Mesothelial cell of epicardium (in vitro differentiated cells): ENCODE results near the gene PARP12. TPM values are rescaled to one million over a fixed set of nuclear protein-coding genes. Genes with fewer than 3 reads are reported as not detected.

ENCODE experiments used
- DNase-seq, 2 experiments: peaks; one replicate each; pipeline ENCODE4 v3.0.0; 2021; ENCODE audit warnings: low spot score in 2 of 2; ENCODE audit not compliant: unreplicated experiment in 2 of 2
- H3K27ac Mint-ChIP-seq: 2 replicates; pipeline ENCODE4 v1.8.0; 2021; ENCODE audit warnings: mixed read lengths
- H3K27me3 Mint-ChIP-seq: 2 replicates; pipeline ENCODE4 v1.8.0; 2021; ENCODE audit warnings: low read depth, mixed read lengths
- H3K36me3 Mint-ChIP-seq: 2 replicates; pipeline ENCODE4 v1.8.0; 2021; ENCODE audit warnings: mixed read lengths
- H3K4me1 Mint-ChIP-seq: 2 replicates; pipeline ENCODE4 v1.8.0; 2021; ENCODE audit warnings: mixed read lengths
- H3K4me3 Mint-ChIP-seq: 2 replicates; pipeline ENCODE4 v1.8.0; 2021; ENCODE audit warnings: mild to moderate bottlenecking, moderate library complexity, mixed read lengths
- H3K9me3 Mint-ChIP-seq: 2 replicates; pipeline ENCODE4 v1.8.0; 2021; ENCODE audit warnings: mixed read lengths
- total RNA-seq: library from RNA; stranded (reverse); gene quantifications from 3 replicates; pipeline ENCODE4 v1.2.1, GENCODE V29; 2021
- TF ChIP-seq, protein P1 (sequence below): fragments of 200-600 bp; sonication (generic); IDR thresholded peaks from one replicate; pipeline ENCODE4 v1.5.0; 2021; ENCODE audit warnings: antibody characterized with exemption; ENCODE audit not compliant: unreplicated experiment

The PARP12 gene
- total RNA-seq, 1 donor from 2014 or later, result 27.1 TPM

DNA sequence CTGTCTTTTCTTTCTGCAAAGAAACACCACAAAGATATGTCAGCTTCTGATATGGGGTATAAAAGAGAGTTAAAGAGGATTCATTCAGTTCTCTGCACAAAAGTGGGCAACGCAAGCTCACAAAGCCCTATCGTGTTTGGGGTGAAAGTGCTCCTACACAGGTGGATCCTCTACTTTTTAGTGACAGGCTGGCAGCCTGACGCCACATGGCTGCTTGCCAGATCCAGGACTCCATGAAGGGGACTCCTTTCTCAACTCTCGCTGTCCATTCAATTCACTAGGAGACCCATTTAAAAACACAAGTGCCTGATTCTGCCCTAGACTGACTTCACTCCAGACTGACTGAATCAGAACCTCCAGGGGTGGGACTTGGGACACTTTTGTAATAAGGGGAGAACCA is 8.0 kb downstream of the PARP12 start:
- no peaks in the 10 kb centered on the region for H3K27me3 Mint-ChIP-seq
- TF ChIP-seq, protein P1, sequence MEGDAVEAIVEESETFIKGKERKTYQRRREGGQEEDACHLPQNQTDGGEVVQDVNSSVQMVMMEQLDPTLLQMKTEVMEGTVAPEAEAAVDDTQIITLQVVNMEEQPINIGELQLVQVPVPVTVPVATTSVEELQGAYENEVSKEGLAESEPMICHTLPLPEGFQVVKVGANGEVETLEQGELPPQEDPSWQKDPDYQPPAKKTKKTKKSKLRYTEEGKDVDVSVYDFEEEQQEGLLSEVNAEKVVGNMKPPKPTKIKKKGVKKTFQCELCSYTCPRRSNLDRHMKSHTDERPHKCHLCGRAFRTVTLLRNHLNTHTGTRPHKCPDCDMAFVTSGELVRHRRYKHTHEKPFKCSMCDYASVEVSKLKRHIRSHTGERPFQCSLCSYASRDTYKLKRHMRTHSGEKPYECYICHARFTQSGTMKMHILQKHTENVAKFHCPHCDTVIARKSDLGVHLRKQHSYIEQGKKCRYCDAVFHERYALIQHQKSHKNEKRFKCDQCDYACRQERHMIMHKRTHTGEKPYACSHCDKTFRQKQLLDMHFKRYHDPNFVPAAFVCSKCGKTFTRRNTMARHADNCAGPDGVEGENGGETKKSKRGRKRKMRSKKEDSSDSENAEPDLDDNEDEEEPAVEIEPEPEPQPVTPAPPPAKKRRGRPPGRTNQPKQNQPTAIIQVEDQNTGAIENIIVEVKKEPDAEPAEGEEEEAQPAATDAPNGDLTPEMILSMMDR, result no peak
- no peaks in the 10 kb centered on the region for H3K9me3 Mint-ChIP-seq
- peaks cover 12% of the 10 kb centered on the region for H3K36me3 Mint-ChIP-seq
- no peak overlapping the region for H3K4me3 Mint-ChIP-seq
- DNase-seq, result no peak
- peaks cover 8% of the 10 kb centered on the region for H3K4me1 Mint-ChIP-seq
- H3K27ac Mint-ChIP-seq, result no peak overlapping the region

DNA sequence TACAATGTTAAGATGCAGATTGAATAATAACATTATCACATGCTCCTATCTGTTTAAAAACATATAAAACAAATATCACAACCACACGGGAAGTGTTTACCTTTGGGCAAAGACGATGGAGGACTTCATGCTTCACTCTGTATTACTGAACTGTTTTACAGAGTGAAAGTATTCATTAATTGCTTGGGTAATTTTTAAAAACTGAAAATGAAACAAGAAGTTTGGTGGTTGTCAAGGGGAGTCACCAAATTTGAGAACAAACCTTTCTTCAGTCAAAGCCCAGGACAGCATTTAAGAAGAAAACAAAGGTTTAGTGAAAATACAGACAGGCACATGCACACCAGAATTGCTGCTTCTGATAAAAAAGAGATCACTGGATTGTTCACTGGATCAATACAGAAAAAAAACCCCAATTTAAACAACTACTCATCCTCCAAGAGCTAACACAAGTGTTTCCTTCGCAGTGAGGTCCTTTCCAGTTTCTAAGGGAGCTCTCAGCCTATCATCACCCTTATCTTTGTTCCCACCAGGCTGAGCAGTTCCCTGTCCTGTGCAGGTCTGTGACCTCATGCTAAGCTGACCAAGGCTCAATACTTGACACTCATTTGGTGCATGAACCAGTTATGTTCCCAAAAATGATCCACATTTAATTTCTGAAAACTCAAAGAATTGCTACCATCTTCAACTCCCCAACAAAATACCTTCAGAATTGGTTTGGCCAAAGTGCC is 8.8 kb downstream of the PARP12 start:
- Mint-ChIP-seq H3K4me1 (no peaks in the 10 kb centered on the region), H3K4me3 (no peak overlapping the region), H3K9me3 (no peaks in the 10 kb centered on the region), H3K27me3 (no peaks in the 10 kb centered on the region), H3K36me3 (peaks cover 12% of the 10 kb centered on the region), H3K27ac (no peak overlapping the region)
- no peak for DNase-seq
- TF ChIP-seq, protein P1, result no peak

DNA sequence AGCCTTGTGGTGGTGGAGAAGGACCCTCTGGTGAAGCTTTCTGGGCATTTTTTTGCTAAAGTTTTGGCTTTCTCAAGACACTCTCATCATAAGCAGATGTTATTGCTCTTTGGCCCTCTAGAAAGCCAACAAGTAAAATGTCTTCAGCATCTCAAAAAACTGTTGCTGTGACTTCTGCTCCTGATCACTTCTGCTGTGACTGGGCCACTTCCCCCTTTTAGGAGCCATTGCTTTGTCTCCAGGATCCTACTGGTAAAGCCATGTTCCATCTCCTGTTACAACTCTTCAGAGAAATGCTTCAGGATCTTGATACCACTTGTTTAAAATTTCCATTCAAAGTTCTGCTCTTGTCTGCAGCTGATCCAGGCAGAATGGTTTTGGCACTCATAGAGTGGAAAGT is 10.9 kb downstream of the PARP12 start:
- no peak for DNase-seq
- Mint-ChIP-seq H3K4me3 (no peak overlapping the region), H3K27ac (no peak overlapping the region), H3K36me3 (peaks cover 12% of the 10 kb centered on the region), H3K4me1 (no peaks in the 10 kb centered on the region), H3K27me3 (no peaks in the 10 kb centered on the region), H3K9me3 (no peaks in the 10 kb centered on the region)
- TF ChIP-seq, protein P1, result no peak

DNA sequence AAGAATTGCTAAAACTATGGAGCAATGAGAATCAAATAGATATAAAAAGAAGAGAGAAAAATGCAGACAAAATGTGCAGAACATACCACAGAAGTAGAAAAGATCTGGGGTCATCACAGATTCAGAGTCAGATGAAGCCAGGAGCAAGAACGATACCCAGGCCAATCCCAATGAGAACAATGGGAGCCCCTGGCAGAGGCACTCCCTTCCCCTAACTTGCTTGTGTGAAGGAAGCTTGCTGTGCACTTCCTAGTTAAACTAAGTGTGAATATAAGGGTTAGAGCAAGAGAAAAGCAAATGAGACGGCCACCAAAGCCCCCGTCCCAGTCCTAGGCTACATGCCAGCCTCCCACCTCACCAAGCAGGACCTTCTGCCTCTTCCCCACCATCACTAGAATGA is 12.7 kb downstream of the PARP12 start:
- Mint-ChIP-seq H3K27me3 (no peaks in the 10 kb centered on the region), H3K4me3 (no peak overlapping the region), H3K27ac (no peak overlapping the region), H3K36me3 (peaks cover 12% of the 10 kb centered on the region), H3K9me3 (no peaks in the 10 kb centered on the region), H3K4me1 (no peaks in the 10 kb centered on the region)
- DNase-seq, result no peak
- TF ChIP-seq, protein P1, result no peak

DNA sequence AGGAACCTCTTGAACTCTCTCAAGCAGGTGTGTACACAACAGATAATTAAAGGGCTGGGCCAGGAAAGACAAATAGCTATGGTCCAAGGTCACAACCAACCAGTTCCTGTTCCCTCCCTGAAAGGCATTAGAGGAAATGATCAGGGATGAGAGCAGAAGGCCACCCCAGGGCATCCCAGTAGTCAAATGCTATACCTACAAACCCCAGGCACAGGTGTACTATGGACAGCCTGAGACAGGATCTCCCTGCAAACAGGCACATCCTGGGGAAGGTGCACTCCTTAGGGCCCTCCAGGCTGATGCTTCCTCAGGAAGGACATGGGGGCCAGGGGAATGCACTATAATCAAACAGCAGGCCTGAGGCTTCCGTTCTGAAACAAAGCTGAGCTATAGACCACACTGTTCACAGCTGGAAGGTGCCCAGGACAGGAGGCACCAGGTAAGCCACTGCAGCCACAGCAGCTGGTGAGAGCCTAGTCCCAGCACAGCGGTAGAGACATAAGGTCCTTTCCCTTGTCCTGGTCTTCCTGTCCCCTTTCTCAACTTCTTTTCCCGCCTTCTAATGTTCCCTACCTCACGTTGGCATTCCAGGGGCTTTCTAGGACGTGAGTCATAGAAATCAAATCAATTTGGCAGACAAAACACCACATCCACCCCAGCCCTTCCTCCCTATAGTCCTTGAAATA is 13.3 kb downstream of the PARP12 start:
- no peak for DNase-seq
- TF ChIP-seq, protein P1, result no peak
- no peaks in the 10 kb centered on the region for H3K9me3 Mint-ChIP-seq
- no peak overlapping the region for H3K27ac Mint-ChIP-seq
- H3K4me1 Mint-ChIP-seq, result no peaks in the 10 kb centered on the region
- no peak overlapping the region for H3K4me3 Mint-ChIP-seq
- H3K27me3 Mint-ChIP-seq, result no peaks in the 10 kb centered on the region
- peaks cover 14% of the 10 kb centered on the region for H3K36me3 Mint-ChIP-seq
